GM19240 (cell line): ENCODE measurements around the gene SDHAF3.

Experiments
- DNase-seq: peaks from one replicate; pipeline ENCODE4 v3.0.0; 2011; ENCODE audit warnings: low spot score; ENCODE audit not compliant: insufficient read length

Gene SDHAF3

GRCh38 chr7:97218767-97219166 is 101.3 kb downstream of the SDHAF3 start:
- no peak for DNase-seq

- DNase-seq: no peak
Measured at GRCh38 chr7:97219237-97219636, 101.7 kb downstream of the SDHAF3 start.

- no peak for DNase-seq
Measured at GRCh38 chr7:97224316-97224715, 106.8 kb downstream of the SDHAF3 start.

- DNase-seq: peak; percentile 6
Measured at GRCh38 chr7:97226541-97226940, 109.0 kb downstream of the SDHAF3 start.
